Keratinocyte (primary cell): ENCODE measurements around the gene PRKCI. TPM values are rescaled to one million over a fixed set of nuclear protein-coding genes. Genes with fewer than 3 reads are reported as not detected.

ENCODE experiments used
- DNase-seq: peaks from one replicate; pipeline ENCODE4 v3.0.0-alpha.2; 2011; ENCODE audit warnings: low read depth, missing footprints, low spot score
- FAIRE-seq: peaks from 2 replicates; lab custom pipeline; 2011; peaks lifted over from hg19 to GRCh38; lab: Jason Lieb, UNC
- H2AFZ ChIP-seq: 2 replicates; pipeline ENCODE4 v1.6.0; 2012; ENCODE audit warnings: low read length, control low read depth, inconsistent platforms; ENCODE audit not compliant: control insufficient read depth
- H3K27ac ChIP-seq: 2 replicates; pipeline ENCODE4 v1.5.1; 2011; ENCODE audit warnings: low read length; ENCODE audit not compliant: control insufficient read depth, insufficient read depth
- H3K27me3 ChIP-seq: 3 replicates; pipeline ENCODE4 v1.6.0; 2011; ENCODE audit warnings: low read length; ENCODE audit not compliant: control insufficient read depth, insufficient read depth; ENCODE audit errors: extremely low read depth
- H3K36me3 ChIP-seq, 2 experiments: 2 replicates in 1 of 2; 3 replicates in 1 of 2; pipeline ENCODE4 v1.5.1; 2011; ENCODE audit warnings: low read length in 2 of 2, mild to moderate bottlenecking in 1 of 2; ENCODE audit not compliant: control insufficient read depth in 2 of 2, insufficient read depth in 2 of 2; ENCODE audit errors: extremely low read depth in 1 of 2
- H3K4me1 ChIP-seq: 3 replicates; pipeline ENCODE4 v1.5.1; 2011; ENCODE audit warnings: low read length; ENCODE audit not compliant: control insufficient read depth, insufficient read depth; ENCODE audit errors: extremely low read depth
- H3K4me2 ChIP-seq: 3 replicates; pipeline ENCODE4 v1.6.0; 2011; ENCODE audit warnings: low read depth, low read length; ENCODE audit not compliant: control insufficient read depth, insufficient read depth; ENCODE audit errors: extremely low read depth
- H3K4me3 ChIP-seq, 3 experiments: fragments of 200-600 bp in 1 of 3; sonication (generic) in 1 of 3; 2 replicates in 2 of 3; 3 replicates in 1 of 3; pipeline ENCODE4 v1.5.1; 2011 to 2016; ENCODE audit warnings: low read length in 3 of 3, mild to moderate bottlenecking in 3 of 3, control low read depth in 2 of 3, inconsistent platforms in 1 of 3, low read depth in 1 of 3, mixed read lengths in 1 of 3, mixed run types in 1 of 3, moderate library complexity in 1 of 3; ENCODE audit not compliant: control insufficient read depth in 2 of 3, insufficient read depth in 2 of 3; ENCODE audit errors: extremely low read depth in 1 of 3
- H3K79me2 ChIP-seq: 2 replicates; pipeline ENCODE4 v1.6.0; 2012; ENCODE audit warnings: low read length; ENCODE audit not compliant: control insufficient read depth, insufficient read depth
- H3K9ac ChIP-seq: 3 replicates; pipeline ENCODE4 v1.6.0; 2011; ENCODE audit warnings: low read length; ENCODE audit not compliant: control insufficient read depth, insufficient read depth; ENCODE audit errors: extremely low read depth
- H3K9me1 ChIP-seq: 3 replicates; pipeline ENCODE4 v1.6.0; 2011; ENCODE audit warnings: low read length; ENCODE audit not compliant: control insufficient read depth, insufficient read depth; ENCODE audit errors: extremely low read depth
- H3K9me3 ChIP-seq: 2 replicates; pipeline ENCODE4 v1.5.1; 2012; ENCODE audit warnings: low read depth, low read length; ENCODE audit not compliant: control insufficient read depth
- H4K20me1 ChIP-seq: 3 replicates; pipeline ENCODE4 v1.6.0; 2011; ENCODE audit warnings: low read length; ENCODE audit not compliant: control insufficient read depth, insufficient read depth; ENCODE audit errors: extremely low read depth
- CTCF ChIP-seq, 3 experiments: IDR thresholded peaks in 1 of 3; conservative IDR thresholded peaks in 1 of 3; optimal IDR thresholded peaks in 1 of 3; 2 replicates in 2 of 3; 3 replicates in 1 of 3; pipeline versions ENCODE3 to v1.5.1; 2011; ENCODE audit warnings: low read length in 3 of 3, mild to moderate bottlenecking in 3 of 3, moderate library complexity in 2 of 3, control low read depth in 1 of 3, inconsistent platforms in 1 of 3; ENCODE audit not compliant: insufficient read depth in 2 of 3; ENCODE audit errors: extremely low read depth in 1 of 3
- EZH2 ChIP-seq: IDR thresholded peaks from one replicate; pipeline ENCODE4 v1.6.1; 2012; ENCODE audit warnings: inconsistent platforms, mild to moderate bottlenecking, low read length, moderate library complexity
- dilution Hi-C: fragments of 300-500 bp; cut with MboI; formaldehyde crosslinking; loops from one replicate; pipeline ENCODE4 v1.7.0; 2020; ENCODE audit warnings: low sequenced_read_pairs; ENCODE audit not compliant: extremely low pct_ligation_motif_present
- polyA plus RNA-seq, 5 experiments: library from polyadenylated mRNA; depleted of rRNA in 3 of 5; stranded (reverse) in 3 of 5; stranded (forward) in 1 of 5; unstranded in 1 of 5; fragments of >200 nt; gene quantifications; 1 replicate in 1 of 5; 2 replicates in 3 of 5; 3 replicates in 1 of 5; pipeline versions ENCODE4 v1.2.1 to v1.2.3, GENCODE V29; 2011 to 2012; ENCODE audit warnings: missing spikeins in 2 of 5, low read depth in 1 of 5, low replicate concordance in 1 of 5

The PRKCI gene
- polyA plus RNA-seq, 1 donor (not counting 4 experiments of a cell fraction or from before 2014, with no cell fraction given), result 53.5 TPM

GRCh38 chr3:170322566-170323269 lies 100.5 kb downstream of the PRKCI start:
- TF ChIP-seq EZH2 (no peak), CTCF (optimal IDR thresholded peaks at IDR 0.05 in 1 of 3, IDR thresholded peaks at IDR 0.05 in 1 of 3, conservative IDR thresholded peaks at IDR 0.05 in 1 of 3; ENCODE audit: extremely low read depth in 1 of 3, insufficient read depth in 2 of 3, low read length in 3 of 3) (no peak)
- no peaks in the 10 kb centered on the region for H3K36me3 ChIP-seq
- H3K4me3 ChIP-seq, result no peak overlapping the region
- dilution Hi-C loops, result no loop called here
- DNase-seq (no peak), FAIRE-seq (no peak)
- no peak overlapping the region for H2AFZ ChIP-seq
- H3K27ac ChIP-seq, result no peak overlapping the region
- H3K9me3 ChIP-seq, result no peaks in the 10 kb centered on the region
- no peaks in the 10 kb centered on the region for H3K79me2 ChIP-seq
- H3K27me3 ChIP-seq, result no peaks in the 10 kb centered on the region
- H3K4me1 ChIP-seq, result no peaks in the 10 kb centered on the region
- no peaks in the 10 kb centered on the region for H3K9me1 ChIP-seq
- no peaks in the 10 kb centered on the region for H4K20me1 ChIP-seq
- H3K9ac ChIP-seq, result no peak overlapping the region
- H3K4me2 ChIP-seq, result no peak overlapping the region

DNA sequence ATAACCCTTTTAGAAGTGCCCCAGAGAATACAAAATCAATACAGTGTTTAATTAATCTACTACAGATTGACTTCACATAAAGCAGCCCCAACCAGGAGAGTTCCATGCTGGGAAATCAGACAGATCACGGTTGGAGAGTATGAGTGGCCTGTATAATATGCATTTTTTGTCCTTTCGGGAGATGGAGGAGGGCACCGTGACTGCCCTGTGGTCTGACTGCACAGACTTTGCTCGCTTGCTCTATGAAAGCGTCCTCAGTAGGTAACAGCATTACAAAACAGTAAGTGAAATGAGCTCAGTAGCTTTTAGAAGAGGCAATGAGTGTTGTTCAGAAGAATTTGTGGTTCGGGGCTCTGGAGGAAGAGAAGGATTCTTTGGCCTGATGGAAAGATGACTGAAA lies 101.1 kb downstream of the PRKCI start:
- TF ChIP-seq EZH2 (no peak), CTCF (optimal IDR thresholded peaks at IDR 0.05 in 1 of 3, IDR thresholded peaks at IDR 0.05 in 1 of 3, conservative IDR thresholded peaks at IDR 0.05 in 1 of 3; ENCODE audit: extremely low read depth in 1 of 3, insufficient read depth in 2 of 3, low read length in 3 of 3) (no peak)
- H2AFZ ChIP-seq, result no peak overlapping the region

More for the DNA sequence above, 101.1 kb downstream of the PRKCI start:
- Histone ChIP-seq H3K79me2 (no peaks in the 10 kb centered on the region), H3K4me3 (no peak overlapping the region), H3K9ac (no peak overlapping the region), H4K20me1 (no peaks in the 10 kb centered on the region), H3K27ac (no peak overlapping the region), H3K4me2 (no peak overlapping the region), H3K27me3 (no peaks in the 10 kb centered on the region), H3K9me1 (no peaks in the 10 kb centered on the region), H3K4me1 (no peaks in the 10 kb centered on the region), H3K36me3 (no peaks in the 10 kb centered on the region), H3K9me3 (no peaks in the 10 kb centered on the region)
- no peak for FAIRE-seq
- DNase-seq, result no peak
- dilution Hi-C loops, result no loop called here
